ENCODE data around the gene NPFFR1.

NPFFR1 gene

GRCh38 chr10:70315276-70315675 is 31.5 kb upstream of the NPFFR1 start:
- no peak for DNase-seq (ENCODE audit: low spot score)

- DNase-seq (ENCODE audit: low spot score) = no peak
Measured at GRCh38 chr10:70312972-70313371, 29.2 kb upstream of the NPFFR1 start.

DNA sequence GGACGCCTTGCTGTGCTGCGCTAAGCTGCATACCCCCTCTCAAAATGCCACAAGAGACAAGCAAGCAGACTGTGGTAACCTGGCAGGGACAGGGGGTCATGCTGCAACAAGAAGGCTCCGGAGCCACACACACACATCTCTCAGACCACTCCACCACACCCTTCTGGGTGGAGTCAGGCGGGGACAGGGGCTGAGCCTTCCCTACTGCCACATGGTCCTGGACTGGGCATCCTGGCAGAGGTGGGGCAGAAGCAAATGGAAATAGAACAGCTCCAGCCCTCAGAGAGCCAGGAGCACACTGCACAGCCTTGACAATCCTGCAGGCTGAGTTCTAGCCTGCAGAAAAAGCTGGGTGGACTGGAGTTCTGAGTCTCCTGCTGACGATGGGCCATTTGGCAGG is 28.4 kb upstream of the NPFFR1 start:
- no peak for DNase-seq (ENCODE audit: low spot score)

- DNase-seq (ENCODE audit: low spot score) = no peak
Measured at GRCh38 chr10:70311698-70312097, 27.9 kb upstream of the NPFFR1 start.

GRCh38 chr10:70309661-70310060 is 25.9 kb upstream of the NPFFR1 start:
- no peak for DNase-seq (ENCODE audit: low spot score)

DNA sequence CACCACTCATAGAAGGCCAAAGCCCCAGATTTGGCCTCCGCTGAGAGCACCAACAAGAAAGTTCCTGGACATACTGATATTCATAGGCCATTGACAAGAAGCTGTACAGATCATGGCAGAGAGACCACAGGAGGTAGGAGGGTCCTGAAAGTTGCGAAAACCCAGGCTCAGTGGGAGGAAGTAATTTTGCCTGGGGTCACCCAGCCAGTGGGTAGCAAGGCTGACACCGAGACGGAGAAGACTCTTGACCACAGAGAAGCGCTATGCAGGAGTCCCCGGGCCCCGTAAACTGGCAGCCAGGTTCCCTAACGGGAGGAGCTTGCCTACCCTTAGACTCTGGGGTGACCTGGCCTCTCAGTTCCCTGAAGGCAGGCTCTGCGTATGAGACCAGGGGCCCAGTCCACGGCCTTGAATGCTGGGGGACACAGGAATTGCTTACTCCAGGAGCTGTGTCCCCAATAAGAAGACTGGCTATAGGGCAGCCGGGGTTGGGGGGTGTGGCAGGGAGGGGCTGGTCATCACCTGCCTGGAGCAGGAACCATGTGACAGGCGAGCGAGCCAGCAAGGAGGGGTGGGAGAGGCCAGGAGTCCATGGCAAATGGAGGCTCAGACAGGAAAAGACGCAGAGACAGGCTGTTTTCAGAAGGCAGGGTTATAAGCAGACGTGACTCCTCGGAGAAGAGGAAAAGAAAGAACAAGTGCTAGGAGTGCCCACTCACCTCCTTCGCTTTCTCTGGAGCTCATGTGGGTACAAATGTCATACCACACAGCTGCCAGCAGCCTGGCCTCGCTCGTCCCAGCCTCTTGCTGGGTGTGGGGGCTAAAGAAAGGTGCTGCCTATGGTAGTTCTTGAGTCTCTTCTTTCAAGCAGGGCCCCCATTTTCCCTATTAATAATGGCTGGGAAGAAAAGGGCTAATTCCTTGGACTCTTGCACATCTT is 24.6 kb upstream of the NPFFR1 start:
- no peak for DNase-seq (ENCODE audit: low spot score)

DNA sequence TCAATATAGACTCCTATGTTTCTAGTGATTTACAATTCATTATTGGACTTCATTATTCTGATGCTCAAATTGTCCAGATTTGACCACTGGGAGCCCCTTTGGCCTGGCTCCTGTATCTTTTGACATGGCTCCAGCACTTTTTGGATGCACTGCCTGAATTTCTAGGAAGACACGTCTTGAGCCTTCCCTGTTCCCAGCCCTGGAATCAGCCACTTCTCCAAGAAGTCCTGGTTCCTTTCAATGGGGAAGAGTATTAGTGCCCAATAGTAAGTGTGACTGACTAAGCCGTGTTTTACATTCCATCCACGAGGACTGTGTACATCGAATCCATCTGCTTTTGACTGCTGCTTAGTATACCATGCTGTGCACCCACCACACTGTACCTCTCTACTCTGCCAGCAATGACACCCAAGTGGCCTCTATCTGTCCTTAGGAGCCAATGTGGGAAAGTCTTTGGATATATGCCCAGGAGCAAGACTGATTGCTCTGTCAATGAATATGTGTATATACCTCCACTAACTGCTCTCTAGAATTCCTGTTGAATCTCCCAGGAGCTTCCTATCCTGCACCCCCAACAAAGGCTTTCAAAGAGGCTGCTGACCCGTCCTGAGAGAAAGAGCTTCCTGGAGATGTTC is 23.2 kb upstream of the NPFFR1 start:
- no peak for DNase-seq (ENCODE audit: low spot score)

DNA sequence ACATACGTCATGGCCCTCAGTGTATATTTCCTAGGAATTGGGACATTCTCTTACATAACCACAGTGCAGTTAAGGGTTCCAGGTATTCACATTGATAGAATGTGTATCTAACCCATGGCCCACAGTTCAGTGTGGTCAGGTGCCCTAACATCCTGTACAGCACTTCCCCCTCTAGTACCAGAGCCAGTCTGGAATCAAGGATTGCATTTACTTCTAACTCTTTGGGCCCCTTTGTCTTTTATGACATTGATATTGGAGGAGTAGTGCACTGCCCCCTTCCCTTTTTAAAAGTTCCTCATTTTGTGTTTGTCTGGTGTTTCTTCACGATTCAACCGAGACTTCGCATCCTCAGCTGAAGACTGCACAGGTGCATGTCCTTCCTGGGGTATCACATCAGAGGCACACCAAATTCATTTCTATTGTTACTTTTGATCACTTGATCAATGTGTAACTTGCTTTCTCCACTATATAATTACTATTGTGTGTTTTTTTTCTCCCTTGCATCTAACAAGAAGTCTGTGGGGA is 22.4 kb upstream of the NPFFR1 start:
- no peak for DNase-seq (ENCODE audit: low spot score)

DNA sequence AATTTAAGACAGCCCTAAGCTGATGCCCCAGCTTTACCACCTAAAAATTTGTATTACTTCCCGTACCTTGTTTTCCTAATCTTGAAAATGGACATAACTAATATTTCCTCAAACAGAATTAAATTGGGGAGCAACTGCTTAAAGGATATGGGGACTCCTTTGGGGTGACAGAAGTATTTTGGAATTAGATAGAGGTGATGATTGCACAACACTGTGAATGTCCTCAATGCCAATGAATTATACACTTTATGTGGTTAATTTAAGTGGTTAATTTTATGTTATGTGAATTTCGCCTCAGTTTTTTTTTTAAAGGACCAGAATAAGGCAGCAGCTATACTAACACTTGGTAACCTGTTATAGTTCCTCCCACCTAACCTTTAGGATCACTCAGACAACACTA is 19.9 kb upstream of the NPFFR1 start:
- no peak for DNase-seq (ENCODE audit: low spot score)

- no peak for DNase-seq (ENCODE audit: low spot score)
Measured at GRCh38 chr10:70302292-70302691, 18.5 kb upstream of the NPFFR1 start.

- no peak for DNase-seq (ENCODE audit: low spot score)
Measured at GRCh38 chr10:70300908-70301597, 17.2 kb upstream of the NPFFR1 start.

DNA sequence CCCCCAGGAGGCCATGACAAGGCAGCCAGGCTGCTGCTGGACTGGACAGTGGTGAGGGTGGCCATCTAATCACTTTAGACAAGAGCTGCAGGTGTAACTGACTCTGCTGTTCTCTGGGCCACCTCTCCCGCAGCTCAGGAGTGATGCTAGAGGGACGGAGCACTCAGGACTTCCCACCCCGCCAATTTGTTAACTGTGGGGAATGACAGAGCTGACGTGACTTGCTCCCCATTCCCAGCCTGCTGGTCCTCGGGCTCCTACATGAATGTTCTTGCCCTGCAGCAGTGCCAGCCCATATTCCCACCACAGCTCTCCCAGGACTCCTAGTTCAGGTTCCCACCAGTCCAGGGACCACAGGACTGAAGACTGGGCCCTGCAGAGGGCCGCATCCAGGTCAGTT is 16.7 kb upstream of the NPFFR1 start:
- no peak for DNase-seq (ENCODE audit: low spot score)

DNA sequence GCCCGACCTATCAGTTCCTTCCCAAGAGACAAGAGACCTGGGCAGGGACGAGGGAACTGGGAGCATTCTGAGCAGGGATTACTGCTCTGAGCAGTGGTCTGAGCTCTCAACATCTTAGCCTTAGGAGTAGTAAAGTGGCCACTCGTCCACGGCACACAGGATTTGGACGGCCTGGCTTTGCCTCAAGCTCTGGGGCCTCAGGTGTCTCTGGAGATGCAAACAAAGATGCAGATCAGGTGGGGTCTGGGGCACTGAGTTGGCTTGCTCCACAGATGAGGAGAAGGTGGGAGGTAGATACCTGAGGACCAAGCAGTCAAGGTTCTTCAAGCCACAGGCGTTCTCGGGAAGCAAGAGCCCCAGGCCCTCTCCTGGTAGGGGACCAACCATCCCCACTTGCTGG is 16.1 kb upstream of the NPFFR1 start:
- DNase-seq (ENCODE audit: low spot score) = no peak

- no peak for DNase-seq (ENCODE audit: low spot score)
Measured at GRCh38 chr10:70298393-70298792, 14.6 kb upstream of the NPFFR1 start.

DNA sequence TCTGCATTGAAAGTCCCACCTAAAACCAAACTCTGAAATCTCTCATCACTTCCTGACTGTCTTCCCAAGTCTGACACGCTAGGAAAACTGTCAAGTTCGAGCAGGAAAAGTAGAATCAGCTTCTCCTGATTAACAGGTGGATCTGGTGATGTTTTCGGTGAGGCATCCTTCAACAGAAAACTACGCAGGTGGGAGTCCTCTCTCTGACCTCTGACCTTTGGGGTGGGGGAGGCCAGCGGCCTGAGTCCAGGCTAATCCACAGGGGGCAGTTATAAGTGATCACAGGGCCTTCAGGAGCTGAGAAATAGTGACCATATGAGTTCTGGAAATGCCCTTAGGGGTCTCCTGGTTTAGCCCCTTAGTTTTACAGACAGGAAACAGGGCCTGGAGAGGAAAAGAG is 13.4 kb upstream of the NPFFR1 start:
- no peak for DNase-seq (ENCODE audit: low spot score)

- DNase-seq (ENCODE audit: low spot score) = no peak
Measured at GRCh38 chr10:70296406-70296899, 12.6 kb upstream of the NPFFR1 start.

- DNase-seq (ENCODE audit: low spot score) = no peak
Measured at GRCh38 chr10:70295926-70296325, 12.1 kb upstream of the NPFFR1 start.

- no peak for DNase-seq (ENCODE audit: low spot score)
Measured at GRCh38 chr10:70295321-70295720, 11.5 kb upstream of the NPFFR1 start.

DNA sequence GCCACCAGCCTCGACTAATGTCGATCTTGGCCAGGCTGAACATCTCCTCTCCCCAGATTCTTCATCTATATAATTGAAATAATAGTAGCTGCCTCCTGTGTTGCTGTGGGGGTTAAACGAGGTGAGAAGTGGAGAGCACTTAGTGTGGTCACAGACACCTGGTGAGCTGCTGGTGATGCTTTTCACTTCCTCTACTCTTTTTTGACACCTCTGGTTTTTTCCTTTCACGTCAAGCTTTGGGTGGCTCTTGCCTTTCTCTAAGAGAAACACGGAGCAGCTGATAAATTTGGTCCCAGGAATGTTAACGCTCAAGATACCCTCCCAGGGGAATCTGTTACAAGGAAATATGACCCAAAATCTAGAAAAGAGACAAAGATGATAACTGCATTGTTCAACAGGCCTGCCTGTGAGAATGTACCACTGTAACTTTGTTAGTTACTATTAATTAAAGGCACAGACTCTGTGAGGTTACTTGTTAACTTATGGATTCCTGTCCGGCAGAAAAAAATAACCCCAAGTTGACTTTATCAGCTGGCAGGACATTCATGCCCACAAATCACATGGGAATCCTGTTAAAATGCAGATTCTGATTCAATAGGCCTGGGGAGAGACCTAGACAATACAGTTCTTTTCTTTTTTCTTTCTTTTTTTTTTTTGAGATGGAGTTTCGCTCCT is 9.5 kb upstream of the NPFFR1 start:
- no peak for DNase-seq (ENCODE audit: low spot score)

DNA sequence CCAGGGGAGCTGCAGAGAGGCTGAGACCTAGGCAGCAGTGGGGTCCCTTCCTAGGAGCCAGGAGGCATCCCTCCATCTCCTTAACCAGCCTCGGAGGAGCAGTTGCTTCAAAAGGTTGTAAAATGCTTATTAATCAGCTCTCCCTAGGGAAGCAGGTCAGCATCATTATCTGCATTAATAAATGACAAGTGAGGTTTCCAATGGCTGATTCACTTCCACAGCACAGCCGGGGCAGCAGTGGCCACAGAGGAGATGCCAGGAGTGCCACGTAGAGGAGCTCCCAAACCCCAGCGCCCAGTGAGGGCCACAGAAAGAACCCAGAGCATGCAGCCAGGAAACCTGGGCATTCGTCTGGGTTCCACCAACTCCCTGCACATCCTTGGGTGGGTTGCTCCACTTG is 8.2 kb upstream of the NPFFR1 start:
- DNase-seq (ENCODE audit: low spot score) = no peak

DNA sequence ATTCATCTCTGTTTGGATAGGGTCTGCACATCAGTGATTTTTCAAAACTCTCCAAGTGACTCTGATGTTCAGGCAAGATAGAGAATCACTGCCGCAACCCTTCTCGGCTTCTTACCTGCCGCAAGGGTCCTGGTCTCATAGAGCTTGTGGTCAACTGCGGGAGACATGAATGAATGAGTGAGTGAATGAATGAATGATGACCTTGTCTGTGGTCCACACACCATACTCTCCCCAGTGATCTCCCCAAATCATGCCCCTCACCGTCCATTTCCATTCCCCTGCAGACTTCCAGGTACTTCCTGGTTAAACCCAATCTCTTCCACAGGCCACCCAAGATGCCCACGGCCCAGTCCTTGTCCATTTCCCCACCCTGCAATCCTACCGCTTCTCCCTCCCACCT is 5.9 kb upstream of the NPFFR1 start:
- no peak for DNase-seq (ENCODE audit: low spot score)

DNA sequence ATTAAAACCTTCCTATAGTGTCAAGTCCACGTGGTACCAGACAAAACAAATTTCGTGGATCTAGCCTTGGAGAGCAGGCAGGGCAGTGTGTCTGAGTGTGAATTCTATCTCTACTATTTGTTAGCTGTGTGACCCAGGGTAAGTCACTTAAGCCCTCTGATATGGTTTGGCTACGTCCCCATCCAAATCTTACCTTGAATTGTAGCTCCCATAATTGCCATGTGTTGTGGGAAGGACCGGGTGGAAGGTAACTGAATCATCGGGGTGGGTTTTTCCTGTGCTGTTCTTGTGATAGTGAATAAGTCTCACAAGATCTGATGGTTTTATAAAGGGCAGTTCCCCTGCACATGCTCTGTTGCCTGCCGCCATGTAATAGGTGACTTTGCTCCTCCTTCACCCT is 2.8 kb upstream of the NPFFR1 start:
- no peak for DNase-seq (ENCODE audit: low spot score)
